Left ventricle myocardium inferior (tissue), 1 donor: ENCODE measurements around the gene PLEKHG4. TPM values are rescaled to one million over a fixed set of nuclear protein-coding genes. Genes with fewer than 3 reads are reported as not detected.

ENCODE experiments used
- DNase-seq: peaks from one replicate; pipeline ENCODE4 v3.0.0-alpha.2; 2020
- H3K27ac ChIP-seq: fragments of 200-600 bp; replicated peaks from 2 replicates; pipeline ENCODE4 v1.8.0; 2021
- H3K27me3 ChIP-seq: fragments of 200-600 bp; 2 replicates; pipeline ENCODE4 v1.8.0; 2021; ENCODE audit warnings: low read depth
- H3K36me3 ChIP-seq: fragments of 200-600 bp; 2 replicates; pipeline ENCODE4 v1.8.0; 2021
- H3K4me1 ChIP-seq: fragments of 200-600 bp; 2 replicates; pipeline ENCODE4 v1.8.0; 2021
- H3K4me3 ChIP-seq: fragments of 200-600 bp; 2 replicates; pipeline ENCODE4 v1.8.0; 2021; ENCODE audit warnings: mild to moderate bottlenecking, moderate library complexity
- H3K9me3 ChIP-seq: fragments of 200-600 bp; replicated peaks from 2 replicates; pipeline ENCODE4 v1.8.0; 2021
- CTCF ChIP-seq: fragments of 200-600 bp; IDR thresholded peaks from 2 replicates; pipeline ENCODE4 v1.8.0; 2021; ENCODE audit warnings: antibody characterized with exemption, mild to moderate bottlenecking, borderline replicate concordance
- intact Hi-C: fragments of 100-400 bp; cut with micrococcal nuclease; formaldehyde crosslinking; loops from one replicate; pipeline ENCODE4 v1.11.0; 2022
- total RNA-seq: library from RNA; stranded (reverse); fragmentation: NEBNext Ultra II Directional; extraction: Animal tissue kit (Norgen Biotek cat#: 25700); gene quantifications from one replicate; pipeline ENCODE4 v1.2.1, GENCODE V29; 2021
- donor health status: DM: no; HTN: yes; CAD: no; lungs with severe emphysema.

The PLEKHG4 gene
- total RNA-seq, 1 donor from 2014 or later: 1.1 TPM

- TF ChIP-seq CTCF: no peak
- Histone ChIP-seq H3K36me3 (no peaks in the 10 kb centered on the region), H3K4me3 (no peak overlapping the region), H3K9me3 (no peaks in the 10 kb centered on the region), H3K4me1 (peaks cover 20% of the 10 kb centered on the region), H3K27ac (no peak overlapping the region), H3K27me3 (peaks cover 15% of the 10 kb centered on the region)
- intact Hi-C loops: no loop called here
- DNase-seq: no peak
Measured at GRCh38 chr16:67252609-67253497, 26.5 kb upstream of the PLEKHG4 start.

- no peak overlapping the region for H3K27ac ChIP-seq
- no peak for DNase-seq
- H3K27me3 ChIP-seq: peaks cover 2% of the 10 kb centered on the region
- H3K36me3 ChIP-seq: no peaks in the 10 kb centered on the region
- intact Hi-C loops: no loop called here
- no peaks in the 10 kb centered on the region for H3K9me3 ChIP-seq
- no peak overlapping the region for H3K4me3 ChIP-seq
- TF ChIP-seq CTCF: no peak
- no peaks in the 10 kb centered on the region for H3K4me1 ChIP-seq
Measured at GRCh38 chr16:67254801-67255552, 24.4 kb upstream of the PLEKHG4 start.

GRCh38 chr16:67255553-67256221 lies 23.6 kb upstream of the PLEKHG4 start:
- Histone ChIP-seq H3K27me3 (no peaks in the 10 kb centered on the region), H3K27ac (no peak overlapping the region), H3K4me3 (no peak overlapping the region), H3K4me1 (peaks cover 3% of the 10 kb centered on the region), H3K9me3 (no peaks in the 10 kb centered on the region), H3K36me3 (no peaks in the 10 kb centered on the region)
- TF ChIP-seq CTCF: no peak
- DNase-seq: no peak
- intact Hi-C loops: no loop called here

- DNase-seq: no peak
- Histone ChIP-seq H3K36me3 (no peaks in the 10 kb centered on the region), H3K4me1 (peaks cover 7% of the 10 kb centered on the region), H3K27ac (no peak overlapping the region), H3K4me3 (no peak overlapping the region), H3K27me3 (no peaks in the 10 kb centered on the region), H3K9me3 (no peaks in the 10 kb centered on the region)
- intact Hi-C loops: no loop called here
- no peak for TF ChIP-seq CTCF
Measured at GRCh38 chr16:67256701-67257230, 22.6 kb upstream of the PLEKHG4 start.

- intact Hi-C loops: no loop called here
Measured at GRCh38 chr16:67257486-67258160, 21.7 kb upstream of the PLEKHG4 start.

More at GRCh38 chr16:67257486-67258160, 21.7 kb upstream of the PLEKHG4 start:
- H3K27me3 ChIP-seq: no peaks in the 10 kb centered on the region
- peaks cover 7% of the 10 kb centered on the region for H3K4me1 ChIP-seq
- no peaks in the 10 kb centered on the region for H3K9me3 ChIP-seq
- H3K36me3 ChIP-seq: no peaks in the 10 kb centered on the region
- H3K4me3 ChIP-seq: no peak overlapping the region
- no peak overlapping the region for H3K27ac ChIP-seq
- no peak for DNase-seq
- no peak for TF ChIP-seq CTCF
